Measurements from ENCODE around the gene KDM5B.

GRCh38 chr1:202704601-202705000, 103.6 kb downstream of the KDM5B start:
- TF ChIP-seq YY1 (IDR thresholded peaks at IDR 0.05; ENCODE audit: insufficient read depth, insufficient read length) = no peak
- TF ChIP-seq ZNF274 (IDR thresholded peaks at IDR 0.05; ENCODE audit: low read depth, low read length) = no peak

Data from NT2/D1 (cell line).